BJ (cell line): Measurements from ENCODE around the gene TANC1. TPM values are rescaled to one million over a fixed set of nuclear protein-coding genes. Genes with fewer than 3 reads are reported as not detected.

Experiments
- CTCF ChIA-PET: fragments of 350-600 bp; formaldehyde crosslinking; extraction: SDS; loops from one replicate; lab custom pipeline; 2021; ENCODE audit warnings: antibody characterized with exemption, inconsistent platforms; lab: Yijun Ruan, JAX
- POLR2A ChIA-PET: fragments of 300-600 bp; sonication (Branson Sonifier 250); formaldehyde crosslinking; extraction: SDS; loops from one replicate; lab custom pipeline; 2021; ENCODE audit warnings: antibody characterized with exemption; lab: Charles Lee
- DNase-seq: peaks from one replicate; pipeline ENCODE4 v3.0.0-alpha.2; 2011; ENCODE audit warnings: low read depth
- H3K27me3 ChIP-seq: 2 replicates; pipeline ENCODE4 v1.6.0; 2011; ENCODE audit warnings: low read length; ENCODE audit not compliant: control insufficient read depth, insufficient read depth
- H3K36me3 ChIP-seq: 2 replicates; pipeline ENCODE4 v1.5.1; 2011; ENCODE audit warnings: low read length; ENCODE audit not compliant: control insufficient read depth, insufficient read depth
- H3K4me3 ChIP-seq: 2 replicates; pipeline ENCODE4 v1.5.1; 2011; ENCODE audit warnings: low read depth, mild to moderate bottlenecking, control low read depth, low read length
- polyA plus RNA-seq: library from polyadenylated mRNA; depleted of rRNA; stranded (reverse); fragments of >200 nt; gene quantifications from 2 replicates; pipeline ENCODE4 v1.2.3, GENCODE V29; 2011
- TF ChIP-seq, protein P1 (sequence below): IDR thresholded peaks from 2 replicates; pipeline ENCODE4 v1.5.1; 2011; ENCODE audit warnings: low read depth, mild to moderate bottlenecking, control low read depth, inconsistent platforms, low read length, moderate library complexity; ENCODE audit not compliant: insufficient read depth

Gene TANC1
- polyA plus RNA-seq, 1 experiment: 22.0 TPM

DNA sequence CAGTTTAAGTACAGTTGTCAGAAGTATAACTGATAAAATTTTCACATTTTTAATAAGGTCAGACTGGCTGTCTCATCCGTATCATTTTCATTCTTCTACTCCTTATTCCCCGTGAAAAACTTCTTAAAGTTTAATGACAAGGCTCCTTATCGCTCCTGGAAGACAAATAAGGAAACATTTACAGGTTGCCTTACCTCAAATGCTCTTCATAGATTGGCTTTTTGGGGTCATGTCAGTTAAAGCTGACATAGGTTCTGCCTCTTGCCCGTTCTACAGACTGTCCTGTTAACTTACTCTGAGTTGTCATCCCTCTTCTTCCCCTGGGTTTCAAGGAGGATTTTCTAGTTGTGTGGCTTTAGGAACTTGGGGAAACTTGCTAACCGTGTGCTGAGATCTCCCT lies 75.3 kb downstream of the TANC1 start:
- Histone ChIP-seq H3K4me3 (no peak overlapping the region), H3K27me3 (no peaks in the 10 kb centered on the region), H3K36me3 (no peaks in the 10 kb centered on the region)
- POLR2A ChIA-PET: no interaction called here
- no peak for DNase-seq
- CTCF ChIA-PET: no interaction called here
- TF ChIP-seq, protein P1, sequence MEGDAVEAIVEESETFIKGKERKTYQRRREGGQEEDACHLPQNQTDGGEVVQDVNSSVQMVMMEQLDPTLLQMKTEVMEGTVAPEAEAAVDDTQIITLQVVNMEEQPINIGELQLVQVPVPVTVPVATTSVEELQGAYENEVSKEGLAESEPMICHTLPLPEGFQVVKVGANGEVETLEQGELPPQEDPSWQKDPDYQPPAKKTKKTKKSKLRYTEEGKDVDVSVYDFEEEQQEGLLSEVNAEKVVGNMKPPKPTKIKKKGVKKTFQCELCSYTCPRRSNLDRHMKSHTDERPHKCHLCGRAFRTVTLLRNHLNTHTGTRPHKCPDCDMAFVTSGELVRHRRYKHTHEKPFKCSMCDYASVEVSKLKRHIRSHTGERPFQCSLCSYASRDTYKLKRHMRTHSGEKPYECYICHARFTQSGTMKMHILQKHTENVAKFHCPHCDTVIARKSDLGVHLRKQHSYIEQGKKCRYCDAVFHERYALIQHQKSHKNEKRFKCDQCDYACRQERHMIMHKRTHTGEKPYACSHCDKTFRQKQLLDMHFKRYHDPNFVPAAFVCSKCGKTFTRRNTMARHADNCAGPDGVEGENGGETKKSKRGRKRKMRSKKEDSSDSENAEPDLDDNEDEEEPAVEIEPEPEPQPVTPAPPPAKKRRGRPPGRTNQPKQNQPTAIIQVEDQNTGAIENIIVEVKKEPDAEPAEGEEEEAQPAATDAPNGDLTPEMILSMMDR: no peak

DNA sequence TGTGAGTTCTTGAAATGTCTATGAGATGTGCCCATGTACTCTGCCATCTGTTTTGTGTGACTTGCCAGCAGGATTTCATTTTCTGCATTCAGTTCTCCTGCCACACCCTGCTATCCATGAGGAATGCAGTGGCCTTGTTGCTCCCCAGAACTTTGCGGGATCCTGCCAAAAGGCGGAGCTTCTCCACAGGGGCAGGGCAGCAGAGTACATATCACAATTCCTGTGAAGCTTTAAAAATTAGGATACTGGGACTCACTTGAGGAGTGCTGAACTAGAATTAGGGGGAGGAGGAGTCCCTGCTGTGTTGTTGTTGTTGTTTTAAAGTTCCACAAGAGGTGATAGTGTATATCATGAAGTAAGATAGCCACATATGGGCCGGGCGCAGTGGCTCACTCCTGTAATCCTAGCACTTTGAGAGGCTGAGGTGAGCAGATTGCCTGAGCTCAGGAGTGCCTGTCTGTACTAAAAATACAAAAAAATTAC lies 76.4 kb downstream of the TANC1 start:
- DNase-seq: no peak
- no peaks in the 10 kb centered on the region for H3K27me3 ChIP-seq
- CTCF ChIA-PET: interaction anchor here (0.6 kb wide), 1 partner anchor 142 kb away, joined by 3 read pairs; no protein-coding TSS in a partner anchor
- H3K36me3 ChIP-seq: no peaks in the 10 kb centered on the region
- TF ChIP-seq, protein P1: no peak
- no peak overlapping the region for H3K4me3 ChIP-seq
- POLR2A ChIA-PET: interaction anchor here (0.7 kb wide), 1 partner anchor 21 kb away, joined by 4 read pairs; no protein-coding TSS in a partner anchor

DNA sequence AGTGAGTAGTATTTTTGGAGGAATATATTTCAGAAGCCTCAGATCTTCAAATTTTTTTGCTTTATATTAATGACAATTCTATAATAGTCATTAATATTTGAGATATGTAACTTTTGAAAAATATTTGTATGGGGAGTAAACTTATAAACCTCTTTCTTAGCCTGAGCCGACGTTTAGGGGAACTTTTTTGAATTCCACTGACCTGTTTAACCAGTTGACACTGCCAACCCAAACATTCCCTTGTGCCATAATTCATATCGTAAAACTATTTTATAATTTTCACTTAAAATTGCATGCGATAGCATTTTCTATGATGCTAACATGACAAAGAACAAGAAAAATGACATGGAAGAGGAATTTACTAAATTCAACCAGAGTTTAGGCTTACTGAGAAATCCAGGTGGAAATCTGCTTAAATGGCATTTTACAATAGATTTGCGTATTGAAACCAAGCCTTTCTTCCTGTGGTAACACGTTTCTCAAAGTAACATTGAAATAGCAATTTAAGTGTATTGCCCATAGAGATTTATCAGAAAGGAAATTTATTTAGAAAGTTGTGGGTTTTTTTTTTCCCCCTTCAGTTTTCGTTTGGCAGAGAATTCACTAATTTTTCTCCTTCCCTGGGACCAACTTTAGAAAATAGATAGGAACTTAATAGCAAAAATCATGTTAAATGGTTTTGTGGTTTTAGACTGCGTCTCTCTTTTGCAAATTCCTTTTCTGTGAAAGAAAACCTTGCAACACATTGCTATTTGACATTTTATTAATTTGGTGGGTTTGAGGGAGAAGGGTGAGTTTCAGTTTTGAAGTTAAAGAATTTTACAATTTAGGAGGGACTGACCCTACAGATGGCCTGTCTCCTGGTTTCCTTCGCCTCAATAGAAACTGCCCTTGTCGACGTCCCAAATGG lies 77.4 kb downstream of the TANC1 start:
- H3K4me3 ChIP-seq: no peak overlapping the region
- TF ChIP-seq, protein P1: no peak
- DNase-seq: no peak
- no peaks in the 10 kb centered on the region for H3K27me3 ChIP-seq
- ChIA-PET CTCF (no interaction called here), POLR2A (no interaction called here)
- no peaks in the 10 kb centered on the region for H3K36me3 ChIP-seq

DNA sequence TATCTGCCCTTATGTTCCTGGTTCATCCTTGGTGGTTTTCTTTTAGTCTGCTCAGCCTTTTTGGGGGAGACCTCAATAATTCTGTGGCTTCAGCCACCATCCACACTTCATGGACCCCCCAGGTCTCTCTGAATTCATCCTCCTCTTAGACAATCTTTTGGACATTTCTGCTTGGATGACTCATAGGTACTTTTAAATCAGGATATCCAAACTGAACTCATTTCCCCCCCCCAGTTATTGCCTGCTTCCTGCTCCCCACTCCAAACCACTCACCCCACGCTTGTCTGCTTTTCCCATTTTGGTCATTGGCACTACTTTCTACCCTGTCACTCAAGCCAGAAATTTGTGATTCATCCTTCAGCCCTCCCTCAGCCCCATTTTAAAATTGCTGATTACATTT lies 78.5 kb downstream of the TANC1 start:
- ChIA-PET POLR2A (no interaction called here), CTCF (no interaction called here)
- no peak for DNase-seq
- Histone ChIP-seq H3K4me3 (no peak overlapping the region), H3K27me3 (no peaks in the 10 kb centered on the region), H3K36me3 (no peaks in the 10 kb centered on the region)
- TF ChIP-seq, protein P1: no peak

DNA sequence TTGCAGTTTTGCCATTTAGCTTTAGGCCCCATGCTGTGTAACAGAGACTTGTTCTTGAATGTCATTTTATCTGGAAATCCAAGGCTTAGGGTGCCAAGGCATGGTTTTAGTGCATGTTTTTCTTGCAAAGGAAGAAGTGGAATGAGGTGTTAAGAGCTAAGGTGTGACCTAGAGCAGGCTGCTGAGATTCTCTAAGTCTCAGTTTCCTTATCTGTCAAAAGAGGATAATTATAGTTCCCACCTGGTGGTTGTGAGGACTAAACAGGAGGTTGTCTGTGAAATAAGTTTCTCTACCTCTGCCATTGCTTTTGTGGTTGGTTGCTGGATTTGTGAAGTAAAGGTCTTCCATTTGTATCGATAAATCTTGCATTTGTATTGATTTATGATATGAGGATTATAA lies 82.0 kb downstream of the TANC1 start:
- ChIA-PET CTCF (interaction anchor here (0.9 to 1.2 kb wide), 2 partner anchors 20 to 135 kb away, joined by 3 read pairs; no protein-coding TSS in a partner anchor), POLR2A (no interaction called here)
- no peak for DNase-seq
- no peak overlapping the region for H3K4me3 ChIP-seq
- H3K27me3 ChIP-seq: no peaks in the 10 kb centered on the region
- TF ChIP-seq, protein P1: no peak
- no peaks in the 10 kb centered on the region for H3K36me3 ChIP-seq
